Retinal pigment epithelial cell (primary cell): Measurements from ENCODE around the gene CBR4.
A peak's percentile ranks its signal among the peaks of the same experiment; 100 is the strongest.
"Not testable (repeated sequence)": the region's sequence is repeated elsewhere in the genome, so short reads cannot be mapped to it uniquely, and the experiment has no call there.

ENCODE experiments used
- DNase-seq: peaks from one replicate; pipeline ENCODE4 v3.0.0-alpha.2; 2010; ENCODE audit warnings: low read depth
- H3K4me3 ChIP-seq: 2 replicates; pipeline ENCODE4 v1.5.1; 2011; ENCODE audit warnings: mild to moderate bottlenecking, low read length, control low read depth, moderate library complexity
- CTCF ChIP-seq: conservative IDR thresholded peaks from 2 replicates; pipeline ENCODE4 v1.5.1; 2011; ENCODE audit warnings: low read depth, low read length, control low read depth, inconsistent platforms

The CBR4 gene

DNA sequence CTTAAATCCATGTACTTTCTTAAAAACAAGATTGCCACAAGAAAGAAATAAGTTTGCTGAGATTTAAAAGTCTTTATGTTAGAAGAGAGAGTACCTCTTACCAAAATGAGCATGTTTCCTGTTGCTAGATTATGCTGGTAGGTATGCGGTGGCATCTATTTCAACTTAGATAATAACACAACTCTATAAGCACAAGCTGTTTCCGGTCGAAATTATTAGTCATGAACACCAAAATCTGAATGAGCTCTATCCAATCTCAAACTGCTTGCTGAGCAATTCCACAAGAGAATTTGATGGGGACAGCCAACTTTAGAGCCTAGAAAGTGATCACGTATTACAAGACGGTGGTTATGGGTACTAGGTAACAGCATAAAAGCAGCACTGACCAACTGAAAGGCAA, 49.3 kb downstream of the CBR4 start:
- no peak for DNase-seq
- no peak for TF ChIP-seq CTCF
- H3K4me3 ChIP-seq: no peak overlapping the region

- no peak overlapping the region for H3K4me3 ChIP-seq
- TF ChIP-seq CTCF: no peak
- peak; percentile 99 for DNase-seq
These were observed 54.4 kb downstream of the CBR4 start for GRCh38 chr4:168955674-168956073.

DNA sequence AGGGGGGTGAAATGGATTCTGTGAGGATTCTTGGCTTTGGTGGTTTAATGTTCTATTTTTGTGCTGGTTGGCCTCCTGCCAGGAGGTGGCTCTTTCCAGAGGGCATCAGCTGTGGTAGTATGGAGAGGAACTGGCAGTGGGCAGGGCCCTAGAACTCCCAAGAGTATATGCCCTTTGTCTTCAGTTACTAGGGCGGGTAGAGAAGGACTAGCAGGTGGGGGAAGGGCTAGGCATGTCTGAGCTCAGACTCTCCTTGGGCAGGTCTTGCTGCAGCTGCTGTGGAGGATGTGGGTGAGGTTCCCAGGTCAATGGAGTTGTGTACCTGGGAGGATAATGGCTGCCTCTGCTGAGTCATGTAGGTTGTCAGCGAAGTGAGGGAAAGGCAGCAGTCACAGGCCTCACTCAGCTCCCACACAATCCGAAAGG, 57.2 kb downstream of the CBR4 start:
- not testable (repeated sequence) for DNase-seq, H3K4me3 ChIP-seq

DNA sequence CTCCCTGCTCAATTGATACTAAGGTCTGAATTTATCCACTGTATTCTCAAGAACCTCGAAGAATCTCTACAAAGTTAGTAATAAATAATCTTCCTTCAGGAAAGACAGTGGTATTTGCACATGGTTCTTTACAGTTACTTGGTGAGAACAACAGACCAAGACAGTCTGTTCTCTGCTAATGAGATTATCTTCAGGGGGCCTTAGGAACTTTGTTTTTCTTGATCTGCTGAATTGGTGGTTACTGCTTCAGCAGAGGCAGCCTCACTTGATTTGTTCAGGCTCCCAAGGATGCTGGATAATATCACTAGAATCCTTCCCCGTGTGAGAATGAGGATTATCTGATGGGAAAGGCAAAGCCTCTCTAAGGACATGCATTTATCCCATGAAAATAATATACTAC, 64.8 kb downstream of the CBR4 start:
- H3K4me3 ChIP-seq: no peak overlapping the region
- DNase-seq: no peak
- no peak for TF ChIP-seq CTCF

DNA sequence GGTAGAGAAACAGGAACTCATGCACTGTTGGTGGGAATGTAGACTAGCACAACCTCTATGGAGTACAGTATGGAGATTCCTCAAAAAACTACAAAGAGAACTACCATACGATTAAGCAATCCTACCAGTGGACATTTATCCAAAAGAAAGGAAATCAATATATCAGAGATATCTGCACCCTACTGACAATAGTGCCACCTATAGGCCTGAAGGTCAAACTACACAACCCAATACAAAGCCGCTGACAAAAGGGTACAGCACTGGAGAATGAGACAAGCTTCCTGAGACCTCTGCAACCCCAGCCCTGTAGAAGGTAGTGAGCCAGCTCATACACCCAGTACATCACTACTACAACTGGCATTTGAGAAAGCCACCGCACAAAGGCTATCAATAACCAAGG, 67.1 kb downstream of the CBR4 start:
- H3K4me3 ChIP-seq: no peak overlapping the region
- peak; percentile 56 for TF ChIP-seq CTCF
- no peak for DNase-seq
